OCI-LY3 (cell line): ENCODE data around the gene IL33.

Experiments
- EZH2phosphoT487 ChIP-seq: fragments of 200-600 bp; shearing (Covaris generic); IDR thresholded peaks from 2 replicates; pipeline ENCODE4 v1.6.1; 2018; ENCODE audit warnings: antibody characterized with exemption, mixed run types, low read depth
- TF ChIP-seq, protein P1 (sequence below): fragments of 200-600, 300-600 bp; sonication (generic); IDR thresholded peaks from 2 replicates; pipeline ENCODE4 v1.5.1; 2014; ENCODE audit warnings: antibody characterized with exemption, low read length, low read depth

DNA sequence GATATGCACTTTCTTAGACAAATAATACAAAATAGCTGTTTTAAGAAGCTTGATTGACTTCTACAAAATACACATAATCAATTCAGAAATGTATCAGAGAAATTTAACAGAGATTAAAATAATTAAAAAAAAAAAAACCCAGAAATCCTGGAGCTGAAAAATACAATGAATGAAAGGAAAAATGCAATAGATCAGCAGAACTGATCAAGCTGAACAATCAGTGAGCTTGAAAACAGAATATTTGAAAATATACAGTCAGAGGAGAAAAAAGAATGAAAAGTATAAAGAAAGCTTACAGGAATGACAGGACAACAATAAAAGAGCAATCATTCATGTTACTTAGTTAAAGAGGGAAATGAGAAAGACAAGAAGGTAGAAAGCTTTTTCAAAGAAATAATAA, 41.7 kb upstream of the IL33 start:
- TF ChIP-seq, protein P1, sequence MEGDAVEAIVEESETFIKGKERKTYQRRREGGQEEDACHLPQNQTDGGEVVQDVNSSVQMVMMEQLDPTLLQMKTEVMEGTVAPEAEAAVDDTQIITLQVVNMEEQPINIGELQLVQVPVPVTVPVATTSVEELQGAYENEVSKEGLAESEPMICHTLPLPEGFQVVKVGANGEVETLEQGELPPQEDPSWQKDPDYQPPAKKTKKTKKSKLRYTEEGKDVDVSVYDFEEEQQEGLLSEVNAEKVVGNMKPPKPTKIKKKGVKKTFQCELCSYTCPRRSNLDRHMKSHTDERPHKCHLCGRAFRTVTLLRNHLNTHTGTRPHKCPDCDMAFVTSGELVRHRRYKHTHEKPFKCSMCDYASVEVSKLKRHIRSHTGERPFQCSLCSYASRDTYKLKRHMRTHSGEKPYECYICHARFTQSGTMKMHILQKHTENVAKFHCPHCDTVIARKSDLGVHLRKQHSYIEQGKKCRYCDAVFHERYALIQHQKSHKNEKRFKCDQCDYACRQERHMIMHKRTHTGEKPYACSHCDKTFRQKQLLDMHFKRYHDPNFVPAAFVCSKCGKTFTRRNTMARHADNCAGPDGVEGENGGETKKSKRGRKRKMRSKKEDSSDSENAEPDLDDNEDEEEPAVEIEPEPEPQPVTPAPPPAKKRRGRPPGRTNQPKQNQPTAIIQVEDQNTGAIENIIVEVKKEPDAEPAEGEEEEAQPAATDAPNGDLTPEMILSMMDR, result no peak
- no peak for TF ChIP-seq EZH2phosphoT487
